K562 (cell line): Measurements from ENCODE around the gene LIPT2. TPM values are rescaled to one million over a fixed set of nuclear protein-coding genes. Genes with fewer than 3 reads are reported as not detected.
A peak's percentile ranks its signal among the peaks of the same experiment; 100 is the strongest.

ENCODE experiments used
- ARNT ChIP-seq, 2 experiments: fragments of 450-650 bp; IDR thresholded peaks; 2 replicates each; pipeline ENCODE4 v1.6.1; 2016; ENCODE audit warnings: mild to moderate bottlenecking in 1 of 2
- CREM ChIP-seq: IDR thresholded peaks from 2 replicates; pipeline ENCODE4 v1.6.1; 2014; ENCODE audit warnings: antibody characterized with exemption, low read depth
- CTBP1 ChIP-seq: fragments of 450-650 bp; IDR thresholded peaks from 2 replicates; pipeline ENCODE4 v1.6.1; 2016; ENCODE audit warnings: borderline replicate concordance
- DMBX1 ChIP-seq: fragments of 250-450 bp; sonication (Bioruptor Pico); IDR thresholded peaks from 2 replicates; pipeline ENCODE4 v1.8.0; 2022; ENCODE audit warnings: inconsistent platforms, mild to moderate bottlenecking, moderate library complexity, borderline replicate concordance
- DNMT1 ChIP-seq: fragments of 450-650 bp; IDR thresholded peaks from 2 replicates; pipeline ENCODE4 v1.6.1; 2016; ENCODE audit warnings: antibody characterized with exemption, mild to moderate bottlenecking
- DPF2 ChIP-seq: fragments of 450-650 bp; IDR thresholded peaks from 2 replicates; pipeline ENCODE4 v1.6.1; 2016
- HIVEP1 ChIP-seq: fragments of 250-450 bp; sonication (Bioruptor Pico); IDR thresholded peaks from 2 replicates; pipeline ENCODE4 v1.4.0; 2020; ENCODE audit warnings: mild to moderate bottlenecking
- MAFK ChIP-seq: IDR thresholded peaks from 2 replicates; pipeline ENCODE4 v1.6.1; 2011; ENCODE audit warnings: low read length, improper control_type of control experiment
- NFE2 ChIP-seq: IDR thresholded peaks from 2 replicates; pipeline ENCODE4 v1.6.1; 2014; ENCODE audit warnings: antibody characterized with exemption, low read depth
- NFE2L1 ChIP-seq: fragments of 450-650 bp; IDR thresholded peaks from 2 replicates; pipeline ENCODE4 v1.6.1; 2016; ENCODE audit warnings: missing genetic modification characterization, low read depth, mild to moderate bottlenecking, missing compliant biosample characterization, moderate library complexity, borderline replicate concordance
- NR4A1 ChIP-seq, 2 experiments: fragments of 250-450 bp in 1 of 2; fragments of 450-650 bp in 1 of 2; sonication (Bioruptor Pico) in 1 of 2; IDR thresholded peaks; 2 replicates each; pipeline versions ENCODE4 v1.4.0 to v1.6.1; 2016 to 2020; ENCODE audit warnings: mild to moderate bottlenecking in 2 of 2, missing compliant biosample characterization in 1 of 2, missing genetic modification characterization in 1 of 2, moderate library complexity in 1 of 2
- POLR2A ChIP-seq: fragments of 450-650 bp; conservative IDR thresholded peaks from 2 replicates; pipeline ENCODE4 v1.6.1; 2016
- REST ChIP-seq, 2 experiments: fragments of 450-650 bp; formaldehyde crosslinking in 1 of 2; IDR thresholded peaks; 2 replicates each; pipeline versions ENCODE4 v1.4.0 to v1.6.1; 2014 to 2020; ENCODE audit warnings: mild to moderate bottlenecking in 2 of 2, borderline replicate concordance in 1 of 2, low read depth in 1 of 2
- SMARCA4 ChIP-seq: fragments of 450-650 bp; IDR thresholded peaks from 2 replicates; pipeline ENCODE4 v1.6.1; 2016
- SMARCE1 ChIP-seq: fragments of 450-650 bp; IDR thresholded peaks from 2 replicates; pipeline ENCODE4 v1.7.1; 2016; ENCODE audit warnings: mild to moderate bottlenecking
- SP1 ChIP-seq: sonication (generic); formaldehyde crosslinking; IDR thresholded peaks from 2 replicates; pipeline ENCODE4 v1.8.1; 2022; ENCODE audit warnings: mild to moderate bottlenecking, missing genetic modification reagents
- TAF9B ChIP-seq: fragments of 450-650 bp; IDR thresholded peaks from 2 replicates; pipeline ENCODE4 v1.6.1; 2018; ENCODE audit warnings: mild to moderate bottlenecking; ENCODE audit not compliant: partially characterized antibody
- ZBTB2 ChIP-seq: fragments of 450-650 bp; IDR thresholded peaks from 2 replicates; pipeline ENCODE4 v1.6.1; 2016; ENCODE audit warnings: antibody characterized with exemption
- ZFP30 ChIP-seq: fragments of 250-450 bp; sonication (Bioruptor Pico); IDR thresholded peaks from 2 replicates; pipeline ENCODE4 v1.8.0; 2022; ENCODE audit warnings: moderate library complexity, mild to moderate bottlenecking, inconsistent platforms, borderline replicate concordance
- ZNF12 ChIP-seq: sonication (generic); formaldehyde crosslinking; IDR thresholded peaks from 2 replicates; pipeline ENCODE4 v1.4.0; 2020; ENCODE audit warnings: mild to moderate bottlenecking, missing genetic modification reagents
- ZNF3 ChIP-seq: fragments of 250-450 bp; sonication (Bioruptor Pico); IDR thresholded peaks from 2 replicates; pipeline ENCODE4 v1.5.0; 2021; ENCODE audit warnings: mild to moderate bottlenecking, moderate library complexity
- polyA plus RNA-seq, 8 experiments: library from polyadenylated mRNA; depleted of rRNA in 4 of 8; stranded (reverse) in 5 of 8; unstranded in 3 of 8; fragments of >200 nt; fragmentation: Nextera tagmentation in 2 of 8; fragmentation: Illumina TruSeq in 1 of 8; extraction: Ambion mirVana in 2 of 8; extraction: Trizol in 1 of 8; gene quantifications; 2 replicates each; pipeline versions ENCODE4 v1.2.1 to v1.2.3, GENCODE V29; 2011 to 2014; ENCODE audit warnings: inconsistent platforms in 1 of 8, missing spikeins in 1 of 8
- total RNA-seq, 7 experiments: library from RNA; depleted of rRNA in 6 of 7; stranded (reverse); fragments of >200 nt in 6 of 7; fragmentation: Illumina TruSeq in 2 of 7; extraction: Trizol in 2 of 7; gene quantifications; 2 replicates each; pipeline versions ENCODE4 v1.2.1 to v1.2.3, GENCODE V29; 2011 to 2021; ENCODE audit warnings: low replicate concordance in 1 of 7

Gene LIPT2
- total and polyA plus RNA-seq, 9 of the 15 experiments (the other 6 are each of a cell fraction or from before 2014, with no cell fraction given): 1.00 to 5.2 (median 3.5) TPM

- TF ChIP-seq REST (IDR thresholded peaks at IDR 0.05; ENCODE audit: borderline replicate concordance) (0 out of 2 replicates have a peak, but pooled peaks have one; percentile 5), REST (CRISPR knock-in tag; IDR thresholded peaks at IDR 0.05; ENCODE audit: low read depth) (no peak), TAF9B (peak; percentile 43), NFE2 (peak; percentile 94), HIVEP1 (CRISPR knock-in tag) (0 out of 2 replicates have a peak, but pooled peaks have one; percentile 8), ZNF3 (no peak), CTBP1 (peak; percentile 38; the same call in 1 of the 2 replicates), ZFP30 (CRISPR knock-in tag) (no peak), DNMT1 (peak; percentile 77; the same call in 1 of the 2 replicates), CREM (0 out of 2 replicates have a peak, but pooled peaks have one; percentile 15), ZNF12 (no peak), SMARCA4 (peak; percentile 82), NR4A1 (CRISPR knock-in tag; IDR thresholded peaks at IDR 0.05) (no peak), NR4A1 (tag; IDR thresholded peaks at IDR 0.05) (0 out of 2 replicates have a peak, but pooled peaks have one; percentile 52), SMARCE1 (0 out of 2 replicates have a peak, but pooled peaks have one; percentile 36), DPF2 (peak; percentile 84), SP1 (CRISPR knock-in tag) (0 out of 2 replicates have a peak, but pooled peaks have one; percentile 8), DMBX1 (CRISPR knock-in tag) (peak; percentile 67), ZBTB2 (0 out of 2 replicates have a peak, but pooled peaks have one; percentile 11), NFE2L1 (tag) (peak; percentile 80), MAFK (peak; percentile 91), ARNT (IDR thresholded peaks at IDR 0.05) (no peak; a peak in 1 of 4 replicates), POLR2A (peak; percentile 51; the same call in 1 of the 2 replicates)
These were observed 32.9 kb downstream of the LIPT2 start (continued) for GRCh38 chr11:74460481-74461154.
